Stomach (tissue), 4 donors: ENCODE results near the gene RETREG3.

ENCODE experiments used
- EP300 ChIP-seq: sonication (generic); formaldehyde crosslinking; IDR thresholded peaks from one replicate; pipeline ENCODE4 v1.6.1; 2017; ENCODE audit warnings: antibody characterized with exemption
- POLR2A ChIP-seq, 4 donors: fragments of 450-650 bp; IDR thresholded peaks; one replicate each; pipeline ENCODE4 v1.6.1; 2016; ENCODE audit warnings: antibody characterized with exemption in 4 of 4, control low read depth in 2 of 4, mild to moderate bottlenecking in 1 of 4, moderate library complexity in 1 of 4
- TF ChIP-seq, protein P1 (sequence below), 7 experiments: fragments of 450-650 bp in 4 of 7; fragments of 200-600 bp in 3 of 7; sonication (generic) in 3 of 7; IDR thresholded peaks; one replicate each; pipeline ENCODE4 v1.5.1; 2016 to 2019; ENCODE audit warnings: antibody characterized with exemption in 7 of 7, control low read depth in 2 of 7, mild to moderate bottlenecking in 1 of 7

DNA sequence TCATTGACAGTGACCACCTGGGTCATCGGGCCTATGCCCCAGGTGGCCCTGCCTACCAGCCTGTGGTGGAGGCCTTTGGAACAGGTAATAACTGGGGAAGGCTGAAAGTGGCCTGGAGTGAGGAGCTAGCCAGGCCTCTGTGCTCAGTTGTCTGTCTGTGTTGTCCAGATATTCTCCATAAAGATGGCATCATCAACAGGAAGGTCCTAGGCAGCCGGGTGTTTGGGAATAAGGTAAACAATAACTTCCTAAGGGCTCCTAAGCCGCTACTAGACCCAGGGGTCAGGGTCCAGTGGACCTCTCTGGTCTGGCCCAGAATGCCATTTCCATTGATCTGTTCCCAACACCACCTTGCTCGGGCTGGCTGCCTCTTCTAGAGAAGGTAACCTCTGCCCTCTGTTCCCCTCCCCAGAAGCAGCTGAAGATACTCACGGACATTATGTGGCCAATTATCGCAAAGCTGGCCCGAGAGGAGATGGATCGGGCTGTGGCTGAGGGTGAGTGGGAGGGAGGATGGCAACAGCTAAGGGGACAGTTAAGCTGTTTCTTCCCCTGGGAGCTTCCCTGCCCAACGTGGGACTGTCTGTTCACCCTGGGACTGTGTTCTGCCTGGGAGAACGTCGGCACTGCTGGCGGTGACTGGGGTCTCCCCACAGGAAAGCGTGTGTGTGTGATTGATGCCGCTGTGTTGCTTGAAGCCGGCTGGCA is 44.2 kb downstream of the RETREG3 start:
- TF ChIP-seq, protein P1, sequence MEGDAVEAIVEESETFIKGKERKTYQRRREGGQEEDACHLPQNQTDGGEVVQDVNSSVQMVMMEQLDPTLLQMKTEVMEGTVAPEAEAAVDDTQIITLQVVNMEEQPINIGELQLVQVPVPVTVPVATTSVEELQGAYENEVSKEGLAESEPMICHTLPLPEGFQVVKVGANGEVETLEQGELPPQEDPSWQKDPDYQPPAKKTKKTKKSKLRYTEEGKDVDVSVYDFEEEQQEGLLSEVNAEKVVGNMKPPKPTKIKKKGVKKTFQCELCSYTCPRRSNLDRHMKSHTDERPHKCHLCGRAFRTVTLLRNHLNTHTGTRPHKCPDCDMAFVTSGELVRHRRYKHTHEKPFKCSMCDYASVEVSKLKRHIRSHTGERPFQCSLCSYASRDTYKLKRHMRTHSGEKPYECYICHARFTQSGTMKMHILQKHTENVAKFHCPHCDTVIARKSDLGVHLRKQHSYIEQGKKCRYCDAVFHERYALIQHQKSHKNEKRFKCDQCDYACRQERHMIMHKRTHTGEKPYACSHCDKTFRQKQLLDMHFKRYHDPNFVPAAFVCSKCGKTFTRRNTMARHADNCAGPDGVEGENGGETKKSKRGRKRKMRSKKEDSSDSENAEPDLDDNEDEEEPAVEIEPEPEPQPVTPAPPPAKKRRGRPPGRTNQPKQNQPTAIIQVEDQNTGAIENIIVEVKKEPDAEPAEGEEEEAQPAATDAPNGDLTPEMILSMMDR (IDR thresholded peaks at IDR 0.05): no peak
- no peak for TF ChIP-seq EP300
- TF ChIP-seq POLR2A (IDR thresholded peaks at IDR 0.05): no peak
